OCI-LY1 (cell line): ENCODE measurements around the gene RGS7.

Experiments used
- H2AFZ ChIP-seq: fragments of 200-600 bp; sonication (generic), shearing (Covaris generic); 2 replicates; pipeline ENCODE4 v1.6.0; 2014; ENCODE audit warnings: antibody characterized with exemption, mild to moderate bottlenecking, low read length
- H3F3A ChIP-seq: fragments of 200-600 bp; sonication (generic), shearing (Covaris generic); 2 replicates; pipeline ENCODE4 v1.6.0; 2014; ENCODE audit warnings: mild to moderate bottlenecking, antibody characterized with exemption, low read length, moderate library complexity; ENCODE audit not compliant: insufficient read depth
- H3K27ac ChIP-seq: fragments of 200-600 bp; sonication (generic); 2 replicates; pipeline ENCODE4 v1.5.1; 2014; ENCODE audit warnings: low read length, mixed run types, mild to moderate bottlenecking, low read depth; ENCODE audit not compliant: poor library complexity, severe bottlenecking
- H3K27me3 ChIP-seq: fragments of 200-600 bp; sonication (generic); 2 replicates; pipeline ENCODE4 v1.6.0; 2014; ENCODE audit warnings: antibody characterized with exemption, mild to moderate bottlenecking, low read length, moderate library complexity; ENCODE audit not compliant: insufficient read depth
- H3K36me3 ChIP-seq: fragments of 200-600 bp; sonication (generic); 2 replicates; pipeline ENCODE4 v1.6.1; 2014; ENCODE audit warnings: mild to moderate bottlenecking, antibody characterized with exemption, low read length, moderate library complexity, mixed read lengths; ENCODE audit not compliant: insufficient read depth
- H3K4me1 ChIP-seq: fragments of 200-600 bp; sonication (generic); 2 replicates; pipeline ENCODE4 v1.5.1; 2014; ENCODE audit warnings: mild to moderate bottlenecking, low read length, moderate library complexity; ENCODE audit not compliant: insufficient read depth, severe bottlenecking
- H3K4me2 ChIP-seq: fragments of 200-600 bp; sonication (generic), shearing (Covaris generic); 2 replicates; pipeline ENCODE4 v1.6.1; 2014; ENCODE audit warnings: low read length
- H3K4me3 ChIP-seq: fragments of 200-600 bp; sonication (generic); 2 replicates; pipeline ENCODE4 v1.5.1; 2014; ENCODE audit warnings: low read length, low read depth, mild to moderate bottlenecking, mixed read lengths; ENCODE audit not compliant: poor library complexity, severe bottlenecking
- H3K79me2 ChIP-seq: fragments of 200-600 bp; shearing (Covaris generic); 2 replicates; pipeline ENCODE4 v1.6.1; 2016; ENCODE audit warnings: mixed run types, low read length, mixed read lengths; ENCODE audit not compliant: insufficient read depth
- H3K9ac ChIP-seq: fragments of 200-600 bp; sonication (generic), shearing (Covaris generic); 2 replicates; pipeline ENCODE4 v1.6.1; 2014; ENCODE audit warnings: mild to moderate bottlenecking, low read length, mixed read lengths
- H3K9me2 ChIP-seq: fragments of 200-600 bp; sonication (generic), shearing (Covaris generic); 2 replicates; pipeline ENCODE4 v1.6.1; 2014; ENCODE audit warnings: low read depth, mild to moderate bottlenecking, low read length, mixed read lengths
- H3K9me3 ChIP-seq: fragments of 200-600 bp; shearing (Covaris generic); 2 replicates; pipeline ENCODE4 v1.6.1; 2014; ENCODE audit warnings: low read length, mixed read lengths
- H4K20me1 ChIP-seq: fragments of 200-600 bp; sonication (generic), shearing (Covaris generic); 2 replicates; pipeline ENCODE4 v1.6.0; 2016; ENCODE audit warnings: mild to moderate bottlenecking, low read length; ENCODE audit not compliant: insufficient read depth
- EZH2 ChIP-seq: fragments of 200-600 bp; sonication (generic), shearing (Covaris generic); IDR thresholded peaks from 2 replicates; pipeline ENCODE4 v1.8.0; 2017; ENCODE audit warnings: borderline replicate concordance, mixed run types, mild to moderate bottlenecking, antibody characterized with exemption, low read length, moderate library complexity, mixed read lengths
- TF ChIP-seq, protein P1 (sequence below): fragments of 200-600 bp; sonication (generic), shearing (Covaris generic); IDR thresholded peaks from 2 replicates; pipeline ENCODE4 v1.5.1; 2017; ENCODE audit warnings: mild to moderate bottlenecking, antibody characterized with exemption, low read length, moderate library complexity, mixed read lengths

Gene RGS7

DNA sequence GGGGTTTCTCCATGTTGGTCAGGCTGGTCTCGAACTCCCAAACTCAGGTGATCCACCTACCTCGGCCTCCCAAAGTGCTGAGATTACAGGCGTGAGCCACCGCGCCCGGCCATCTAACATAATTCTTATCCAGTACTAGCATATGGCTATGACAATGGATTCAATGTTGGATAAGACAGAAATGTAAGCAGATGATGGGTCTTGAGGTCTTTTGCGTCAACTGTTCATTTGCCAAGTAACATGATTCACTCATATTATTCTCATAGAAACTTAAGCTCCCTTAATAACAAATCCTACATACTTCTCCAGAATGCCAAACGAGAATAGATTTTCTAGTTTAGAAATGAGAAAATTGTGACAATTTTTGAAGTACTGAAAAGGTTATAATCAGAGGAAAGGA, 170.3 kb downstream of the RGS7 start:
- no peaks in the 10 kb centered on the region for H3K27me3 ChIP-seq
- no peaks in the 10 kb centered on the region for H4K20me1 ChIP-seq
- H3K36me3 ChIP-seq, result no peaks in the 10 kb centered on the region
- no peak overlapping the region for H3K27ac ChIP-seq
- H3K9me2 ChIP-seq, result no peaks in the 10 kb centered on the region
- no peak overlapping the region for H3K9ac ChIP-seq
- no peak overlapping the region for H3K4me2 ChIP-seq
- no peaks in the 10 kb centered on the region for H3K9me3 ChIP-seq
- no peak for TF ChIP-seq EZH2
- TF ChIP-seq, protein P1, sequence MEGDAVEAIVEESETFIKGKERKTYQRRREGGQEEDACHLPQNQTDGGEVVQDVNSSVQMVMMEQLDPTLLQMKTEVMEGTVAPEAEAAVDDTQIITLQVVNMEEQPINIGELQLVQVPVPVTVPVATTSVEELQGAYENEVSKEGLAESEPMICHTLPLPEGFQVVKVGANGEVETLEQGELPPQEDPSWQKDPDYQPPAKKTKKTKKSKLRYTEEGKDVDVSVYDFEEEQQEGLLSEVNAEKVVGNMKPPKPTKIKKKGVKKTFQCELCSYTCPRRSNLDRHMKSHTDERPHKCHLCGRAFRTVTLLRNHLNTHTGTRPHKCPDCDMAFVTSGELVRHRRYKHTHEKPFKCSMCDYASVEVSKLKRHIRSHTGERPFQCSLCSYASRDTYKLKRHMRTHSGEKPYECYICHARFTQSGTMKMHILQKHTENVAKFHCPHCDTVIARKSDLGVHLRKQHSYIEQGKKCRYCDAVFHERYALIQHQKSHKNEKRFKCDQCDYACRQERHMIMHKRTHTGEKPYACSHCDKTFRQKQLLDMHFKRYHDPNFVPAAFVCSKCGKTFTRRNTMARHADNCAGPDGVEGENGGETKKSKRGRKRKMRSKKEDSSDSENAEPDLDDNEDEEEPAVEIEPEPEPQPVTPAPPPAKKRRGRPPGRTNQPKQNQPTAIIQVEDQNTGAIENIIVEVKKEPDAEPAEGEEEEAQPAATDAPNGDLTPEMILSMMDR, result no peak
- H3K79me2 ChIP-seq, result no peaks in the 10 kb centered on the region
- H3F3A ChIP-seq, result no peaks in the 10 kb centered on the region
- H2AFZ ChIP-seq, result no peak overlapping the region
- H3K4me1 ChIP-seq, result no peaks in the 10 kb centered on the region
- no peak overlapping the region for H3K4me3 ChIP-seq

GRCh38 chr1:241181971-241182370, 175.0 kb downstream of the RGS7 start:
- Histone ChIP-seq H3K4me2 (no peak overlapping the region), H3K4me1 (no peaks in the 10 kb centered on the region), H3K27ac (no peak overlapping the region), H4K20me1 (no peaks in the 10 kb centered on the region), H2AFZ (no peak overlapping the region), H3K9me2 (no peaks in the 10 kb centered on the region), H3K9me3 (no peaks in the 10 kb centered on the region), H3K4me3 (no peak overlapping the region), H3K79me2 (no peaks in the 10 kb centered on the region), H3K9ac (no peak overlapping the region), H3K27me3 (no peaks in the 10 kb centered on the region), H3K36me3 (no peaks in the 10 kb centered on the region), H3F3A (no peaks in the 10 kb centered on the region)
- no peak for TF ChIP-seq EZH2
- TF ChIP-seq, protein P1, result no peak

GRCh38 chr1:241181471-241181870, 175.5 kb downstream of the RGS7 start:
- Histone ChIP-seq H3K9me2 (no peaks in the 10 kb centered on the region), H2AFZ (no peak overlapping the region), H3K4me3 (no peak overlapping the region), H4K20me1 (no peaks in the 10 kb centered on the region), H3K9ac (no peak overlapping the region), H3K4me2 (no peak overlapping the region), H3K79me2 (no peaks in the 10 kb centered on the region), H3F3A (no peaks in the 10 kb centered on the region), H3K9me3 (no peaks in the 10 kb centered on the region), H3K27ac (no peak overlapping the region), H3K27me3 (no peaks in the 10 kb centered on the region), H3K4me1 (no peaks in the 10 kb centered on the region), H3K36me3 (no peaks in the 10 kb centered on the region)
- TF ChIP-seq EZH2, result no peak
- TF ChIP-seq, protein P1, result no peak
